Mesendoderm (in vitro differentiated cells): Measurements from ENCODE around the gene HECTD4.

Experiments
- DNase-seq: peaks from one replicate; pipeline ENCODE4 v3.0.0; 2013
- H2AK5ac ChIP-seq: 2 replicates; pipeline ENCODE4 v1.6.1; 2013; ENCODE audit warnings: low read length, inconsistent platforms
- H2BK120ac ChIP-seq: 2 replicates; pipeline ENCODE4 v1.6.1; 2013; ENCODE audit warnings: low read depth, mild to moderate bottlenecking, low read length, moderate library complexity, mixed read lengths
- H2BK15ac ChIP-seq: replicated peaks from 2 replicates; pipeline ENCODE4 v1.6.1; 2013; ENCODE audit warnings: low read depth, mild to moderate bottlenecking, moderate library complexity
- H2BK5ac ChIP-seq: 2 replicates; pipeline ENCODE4 v1.6.1; 2013; ENCODE audit warnings: low read length, inconsistent platforms
- H3K18ac ChIP-seq: 2 replicates; pipeline ENCODE4 v1.6.1; 2013; ENCODE audit warnings: mild to moderate bottlenecking, low read length, mixed read lengths
- H3K23ac ChIP-seq: one replicate; pipeline ENCODE4 v1.6.1; 2013; ENCODE audit warnings: low read length
- H3K27ac ChIP-seq: 2 replicates; pipeline ENCODE4 v1.5.1; 2013; ENCODE audit warnings: low read depth, mild to moderate bottlenecking, inconsistent platforms, low read length, moderate library complexity
- H3K27me3 ChIP-seq: 2 replicates; pipeline ENCODE4 v1.6.1; 2013; ENCODE audit warnings: low read length, control low read depth, mild to moderate bottlenecking, inconsistent platforms; ENCODE audit not compliant: insufficient read depth, poor library complexity
- H3K36me3 ChIP-seq: 2 replicates; pipeline ENCODE4 v1.6.1; 2013; ENCODE audit warnings: low read length, inconsistent platforms; ENCODE audit not compliant: control insufficient read depth, insufficient read depth
- H3K4ac ChIP-seq: one replicate; pipeline ENCODE4 v1.6.1; 2013; ENCODE audit warnings: low read depth, mild to moderate bottlenecking, low read length, moderate library complexity
- H3K4me1 ChIP-seq: 2 replicates; pipeline ENCODE4 v1.6.1; 2013; ENCODE audit warnings: low read depth, low read length, inconsistent platforms; ENCODE audit not compliant: control insufficient read depth
- H3K4me2 ChIP-seq: 2 replicates; pipeline ENCODE4 v1.6.1; 2013; ENCODE audit warnings: low read length
- H3K4me3 ChIP-seq: 2 replicates; pipeline ENCODE4 v1.5.1; 2013; ENCODE audit warnings: mild to moderate bottlenecking, low read length
- H3K56ac ChIP-seq: one replicate; pipeline ENCODE4 v1.6.1; 2013; ENCODE audit warnings: low read length
- H3K79me1 ChIP-seq: 2 replicates; pipeline ENCODE4 v1.6.1; 2013; ENCODE audit warnings: low read length, inconsistent platforms
- H3K79me2 ChIP-seq: 2 replicates; pipeline ENCODE4 v1.6.1; 2013; ENCODE audit warnings: mild to moderate bottlenecking, low read length; ENCODE audit not compliant: control insufficient read depth, insufficient read depth
- H3K9ac ChIP-seq: 2 replicates; pipeline ENCODE4 v1.6.1; 2013; ENCODE audit warnings: low read length, inconsistent platforms
- H4K5ac ChIP-seq: one replicate; pipeline ENCODE4 v1.6.1; 2013; ENCODE audit warnings: low read length
- H4K8ac ChIP-seq: one replicate; pipeline ENCODE4 v1.6.1; 2013; ENCODE audit warnings: low read depth, mild to moderate bottlenecking, control low read depth, low read length, moderate library complexity
- WGBS: extraction: QIAGEN DNeasy Blood & Tissue Kit; methylation state at CpG from one replicate; pipeline ENCODE4 v1.1.7; 2013; ENCODE audit warnings: low lambda C conversion rate, missing lambda C conversion rate; ENCODE audit not compliant: insufficient coverage; ENCODE audit errors: extremely low coverage; 5-methylcytosine and 5-hydroxymethylcytosine counted together

Gene HECTD4

GRCh38 chr12:112126000-112126438, 256.2 kb downstream of the HECTD4 start:
- Histone ChIP-seq H3K27me3 (no peaks in the 10 kb centered on the region), H3K4me3 (peak overlapping the region; percentile 94), H3K36me3 (no peaks in the 10 kb centered on the region), H3K23ac (peak overlapping the region; percentile 96), H3K4ac (no peak overlapping the region), H3K79me1 (peaks cover 2% of the 10 kb centered on the region), H3K4me2 (peak overlapping the region; percentile 92), H3K18ac (no peak overlapping the region), H2BK15ac (no peak overlapping the region), H3K27ac (no peak overlapping the region), H2BK120ac (no peak overlapping the region), H3K56ac (peak overlapping the region; percentile 95), H3K4me1 (peaks cover 3% of the 10 kb centered on the region), H4K8ac (no peak overlapping the region), H4K5ac (no peak overlapping the region), H3K9ac (peak overlapping the region; percentile 89), H2BK5ac (no peak overlapping the region), H3K79me2 (no peaks in the 10 kb centered on the region), H2AK5ac (no peak overlapping the region)
- DNase-seq: no peak
- no CpG with 5 or more reads among the region's 25 CpGs for WGBS

- H2BK120ac ChIP-seq: no peak within 1 kb of the TSS
- no peak within 1 kb of the TSS for H3K4ac ChIP-seq
- no peaks in the 10 kb centered on the region for H3K36me3 ChIP-seq
- H4K8ac ChIP-seq: no peak within 1 kb of the TSS
- peak; percentile 98 for DNase-seq
- peaks cover 2% of the 10 kb centered on the region for H3K79me1 ChIP-seq
- H2AK5ac ChIP-seq: no peak within 1 kb of the TSS
- peak within 1 kb of the TSS; percentile 92 for H3K4me2 ChIP-seq
- peaks cover 3% of the 10 kb centered on the region for H3K4me1 ChIP-seq
- H3K56ac ChIP-seq: peak within 1 kb of the TSS; percentile 95
- H3K4me3 ChIP-seq: peak within 1 kb of the TSS; percentile 94
- H3K9ac ChIP-seq: peak within 1 kb of the TSS; percentile 89
- no CpG with 5 or more reads among the region's 63 CpGs for WGBS
- no peak within 1 kb of the TSS for H3K18ac ChIP-seq
- H2BK5ac ChIP-seq: no peak within 1 kb of the TSS
- no peaks in the 10 kb centered on the region for H3K79me2 ChIP-seq
- no peak within 1 kb of the TSS for H2BK15ac ChIP-seq
- H4K5ac ChIP-seq: no peak within 1 kb of the TSS
- H3K27ac ChIP-seq: peak within 1 kb of the TSS; percentile 20
- peak within 1 kb of the TSS; percentile 96 for H3K23ac ChIP-seq
- no peaks in the 10 kb centered on the region for H3K27me3 ChIP-seq
Observed at GRCh38 chr12:112125250-112125999, 256.8 kb downstream of the HECTD4 start, which contains the start of gene TRAFD1. Gene TRAFD1, plus strand, starts transcription at chr12:112125560. Its CDS starts 4,963 bp downstream, at chr12:112130523.

GRCh38 chr12:112124918-112125249, 257.3 kb downstream of the HECTD4 start:
- Histone ChIP-seq H3K4me3 (no peak overlapping the region), H3K4me1 (peaks cover 3% of the 10 kb centered on the region), H3K56ac (no peak overlapping the region), H3K23ac (no peak overlapping the region), H4K8ac (no peak overlapping the region), H3K36me3 (no peaks in the 10 kb centered on the region), H2BK5ac (no peak overlapping the region), H2BK120ac (no peak overlapping the region), H3K79me1 (peaks cover 2% of the 10 kb centered on the region), H3K27me3 (no peaks in the 10 kb centered on the region), H2BK15ac (no peak overlapping the region), H3K9ac (no peak overlapping the region), H3K27ac (no peak overlapping the region), H3K79me2 (no peaks in the 10 kb centered on the region), H4K5ac (no peak overlapping the region), H3K4me2 (no peak overlapping the region), H3K18ac (no peak overlapping the region), H3K4ac (no peak overlapping the region), H2AK5ac (no peak overlapping the region)
- WGBS: no CpG with 5 or more reads among the region's 1 CpG
- DNase-seq: no peak

- Histone ChIP-seq H3K4me1 (peaks cover 3% of the 10 kb centered on the region), H3K27ac (no peak overlapping the region), H3K79me1 (peaks cover 2% of the 10 kb centered on the region), H3K56ac (no peak overlapping the region), H2BK120ac (no peak overlapping the region), H3K4ac (no peak overlapping the region), H3K36me3 (no peaks in the 10 kb centered on the region), H2BK15ac (no peak overlapping the region), H3K27me3 (no peaks in the 10 kb centered on the region), H2BK5ac (no peak overlapping the region), H3K4me3 (no peak overlapping the region), H2AK5ac (no peak overlapping the region), H3K23ac (no peak overlapping the region), H3K79me2 (no peaks in the 10 kb centered on the region), H3K18ac (no peak overlapping the region), H4K5ac (no peak overlapping the region), H3K4me2 (no peak overlapping the region), H3K9ac (no peak overlapping the region), H4K8ac (no peak overlapping the region)
- no CpG with 5 or more reads among the region's 12 CpGs for WGBS
- no peak for DNase-seq
Observed at GRCh38 chr12:112122823-112123690, 259.2 kb downstream of the HECTD4 start.

GRCh38 chr12:112121780-112122565, 260.3 kb downstream of the HECTD4 start:
- Histone ChIP-seq H3K27me3 (no peaks in the 10 kb centered on the region), H2BK120ac (no peak overlapping the region), H3K18ac (no peak overlapping the region), H3K4me2 (no peak overlapping the region), H3K56ac (peak overlapping the region; percentile 18), H4K5ac (no peak overlapping the region), H3K4ac (no peak overlapping the region), H2BK15ac (no peak overlapping the region), H3K4me3 (no peak overlapping the region), H3K23ac (no peak overlapping the region), H3K9ac (no peak overlapping the region), H3K79me1 (peaks cover 1% of the 10 kb centered on the region), H3K36me3 (no peaks in the 10 kb centered on the region), H3K79me2 (no peaks in the 10 kb centered on the region), H2BK5ac (no peak overlapping the region), H4K8ac (no peak overlapping the region), H3K4me1 (peaks cover 3% of the 10 kb centered on the region), H2AK5ac (no peak overlapping the region), H3K27ac (no peak overlapping the region)
- WGBS: no CpG with 5 or more reads among the region's 11 CpGs
- DNase-seq: peak; percentile 48
